HG02870 (cell line): ENCODE results near the gene GPR137B.
A peak's percentile ranks its signal among the peaks of the same experiment; 100 is the strongest.

Experiments used
- ATAC-seq: cut with Tn5 transposase; IDR thresholded peaks from one replicate; pipeline ENCODE4 v1.9.1; 2021; ENCODE audit warnings: mild to moderate bottlenecking, moderate library complexity; ENCODE audit not compliant: unreplicated experiment

The GPR137B gene

DNA sequence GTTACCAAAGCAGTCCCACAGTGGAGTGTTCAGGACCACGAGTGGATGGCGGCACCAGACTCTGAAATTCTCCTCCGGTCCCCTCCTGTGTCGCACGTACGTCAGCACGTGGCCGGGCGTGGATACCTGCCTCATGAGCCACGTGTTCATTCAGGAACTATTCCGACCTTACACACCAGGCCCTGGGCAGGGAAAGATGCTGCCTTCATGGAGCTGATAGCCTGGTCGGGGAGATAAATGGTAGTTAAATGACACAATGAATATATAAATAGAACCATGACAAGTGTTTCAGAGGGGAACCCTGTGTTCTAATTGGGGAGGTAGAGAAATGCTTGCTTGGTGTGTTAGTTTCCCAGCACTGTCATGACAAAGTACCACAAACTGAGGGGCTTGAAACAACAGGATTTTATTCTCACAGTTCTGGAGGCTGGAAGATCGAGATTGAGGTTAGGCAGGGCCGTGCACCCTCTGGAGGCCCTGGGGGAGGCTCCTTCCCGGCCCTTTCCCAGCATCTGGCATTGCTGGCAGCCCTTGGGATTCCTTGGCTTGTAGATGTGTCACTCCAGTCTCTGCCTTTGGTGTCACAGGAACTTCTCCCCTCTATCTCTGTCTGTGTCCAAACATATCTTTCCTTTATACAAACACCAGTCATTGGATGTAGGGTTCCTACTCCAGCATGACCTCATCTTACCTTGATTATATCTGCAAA is 28.9 kb upstream of the GPR137B start:
- ATAC-seq: no peak

GRCh38 chr1:236114076-236114747 is 28.1 kb upstream of the GPR137B start:
- no peak for ATAC-seq

DNA sequence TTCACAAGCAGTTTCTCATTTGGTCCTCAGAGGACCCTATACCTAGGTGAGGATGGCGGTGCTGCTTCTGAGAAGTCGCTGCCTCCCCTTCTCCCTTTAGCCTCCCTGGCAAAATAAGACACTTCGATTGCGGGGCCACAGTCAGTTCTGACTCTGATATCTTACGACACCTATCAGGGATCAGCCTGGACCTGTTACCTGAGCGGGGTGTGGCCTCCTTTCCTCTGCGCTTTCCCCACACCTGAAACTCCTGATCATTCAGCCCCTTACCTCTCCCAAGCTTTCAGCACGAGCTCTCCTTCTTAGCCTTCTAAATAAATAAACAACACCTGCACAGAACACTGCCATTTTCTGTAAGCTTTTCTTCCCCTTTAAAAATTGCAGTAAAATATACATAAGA is 24.6 kb upstream of the GPR137B start:
- ATAC-seq: no peak

GRCh38 chr1:236119943-236120484 is 22.3 kb upstream of the GPR137B start:
- no peak for ATAC-seq

- peak; percentile 61 for ATAC-seq
Observed at GRCh38 chr1:236120721-236121153, 21.6 kb upstream of the GPR137B start.

DNA sequence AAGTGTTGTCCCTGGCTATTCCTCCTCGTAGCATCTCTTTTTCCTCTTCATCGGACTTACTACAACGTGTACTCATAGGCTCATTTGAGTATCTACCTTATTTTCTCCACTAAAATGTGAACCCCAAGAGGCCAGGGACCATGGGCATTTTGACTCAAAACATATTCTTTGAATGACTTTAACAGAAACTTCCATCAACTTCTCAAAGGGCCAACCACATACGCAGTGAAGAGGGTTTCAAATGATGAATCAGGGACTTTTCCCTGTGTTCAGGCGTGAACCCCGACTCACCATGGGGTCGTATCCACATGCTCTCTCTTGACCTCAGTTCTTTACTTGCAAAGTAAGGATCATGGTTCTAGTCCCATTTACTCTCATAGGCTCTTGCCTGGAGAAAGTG is 20.2 kb upstream of the GPR137B start:
- ATAC-seq: peak; percentile 81

DNA sequence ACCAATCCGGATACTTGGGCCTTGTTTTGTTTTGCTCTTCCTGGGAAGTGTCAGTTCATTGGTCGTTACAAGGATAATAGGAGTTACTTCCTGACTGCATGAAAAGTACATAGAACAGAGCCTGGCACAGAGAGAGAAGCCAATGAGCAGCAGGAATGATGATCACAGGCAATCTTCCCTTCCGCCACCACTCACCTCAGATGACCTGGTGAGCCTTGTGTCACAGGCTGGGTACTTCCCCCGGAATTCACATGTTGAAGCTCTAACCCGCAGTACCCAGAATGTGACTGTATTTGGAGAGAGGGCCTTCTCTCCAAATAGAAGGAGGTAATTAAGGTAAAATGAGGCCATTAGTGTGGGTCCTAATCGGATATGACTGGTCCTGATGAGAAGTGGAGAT is 18.8 kb upstream of the GPR137B start:
- ATAC-seq: no peak

DNA sequence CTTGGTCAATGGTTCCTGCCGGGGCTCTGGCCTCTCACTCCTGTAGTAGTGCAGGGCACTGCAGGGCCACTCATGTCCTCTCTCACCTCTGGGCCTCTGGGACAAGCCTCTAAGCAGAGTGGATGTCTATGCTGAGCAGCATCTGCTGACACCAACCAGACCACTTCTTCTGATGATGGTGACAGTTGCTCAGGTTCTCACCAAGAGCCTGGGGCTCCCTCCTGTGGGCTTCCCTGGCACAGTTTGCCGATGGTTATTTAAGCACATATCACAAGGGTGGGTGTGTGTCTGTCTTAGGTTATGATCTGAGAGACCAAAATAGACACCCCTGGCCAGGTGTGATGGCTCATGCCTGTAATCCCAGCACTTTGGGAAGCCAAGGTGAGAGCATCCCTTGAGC is 17.4 kb upstream of the GPR137B start:
- no peak for ATAC-seq

DNA sequence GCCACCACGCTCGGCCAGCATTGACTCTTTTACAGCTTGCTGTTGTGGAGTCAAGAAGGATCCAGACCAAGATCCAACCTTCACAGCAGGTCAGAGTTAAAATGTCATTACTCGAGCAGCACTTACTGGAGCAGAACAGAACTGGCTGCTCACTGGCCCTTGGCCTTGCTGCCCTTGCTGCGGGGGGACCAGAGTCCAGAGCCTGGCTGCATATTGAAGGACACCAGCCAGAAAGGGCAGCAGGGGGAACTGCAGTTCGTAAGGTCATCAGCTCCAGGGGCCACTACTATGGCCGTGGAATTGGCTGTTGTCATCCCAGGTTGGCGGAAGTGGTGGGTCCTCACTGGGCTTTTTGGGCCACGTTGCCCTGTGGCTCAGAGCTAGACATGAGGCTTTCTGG is 15.3 kb upstream of the GPR137B start:
- ATAC-seq: no peak

- ATAC-seq: no peak
Observed at GRCh38 chr1:236128646-236129178, 13.6 kb upstream of the GPR137B start.

GRCh38 chr1:236129306-236129705 is 13.0 kb upstream of the GPR137B start:
- no peak for ATAC-seq

- no peak for ATAC-seq
Observed at GRCh38 chr1:236130372-236130771, 12.0 kb upstream of the GPR137B start.

- ATAC-seq: no peak
Observed at GRCh38 chr1:236131916-236132315, 10.4 kb upstream of the GPR137B start.

GRCh38 chr1:236132420-236133046 is 9.8 kb upstream of the GPR137B start:
- no peak for ATAC-seq

GRCh38 chr1:236133339-236133738 is 9.0 kb upstream of the GPR137B start:
- no peak for ATAC-seq

- no peak for ATAC-seq
Observed at GRCh38 chr1:236133802-236134201, 8.5 kb upstream of the GPR137B start.

DNA sequence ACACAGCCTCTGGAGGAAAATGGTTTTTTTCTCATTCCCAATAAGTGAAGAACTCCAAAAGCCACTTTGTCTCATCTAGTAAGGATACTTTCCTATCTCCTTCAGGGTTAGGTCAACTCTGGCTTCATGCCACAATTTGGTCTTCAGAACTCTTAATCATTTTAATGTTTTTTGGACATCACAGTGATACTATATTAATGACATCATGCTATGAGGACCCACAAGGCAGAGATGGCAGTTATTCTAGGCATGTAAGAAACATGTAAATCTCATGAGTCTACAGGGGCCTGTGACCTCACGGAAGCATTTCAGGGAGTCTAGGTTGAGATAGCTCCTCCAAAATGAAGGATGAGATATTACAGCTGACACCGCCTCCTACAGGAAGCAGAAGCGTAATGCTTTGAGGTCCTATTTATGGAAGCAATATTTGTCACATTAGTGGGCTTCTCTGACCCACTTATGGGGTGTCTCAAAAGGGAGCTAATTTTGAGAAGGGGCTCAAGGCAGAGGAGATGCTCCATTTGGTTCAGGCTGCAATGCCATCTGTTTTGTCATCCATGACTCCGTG is 5.0 kb upstream of the GPR137B start:
- ATAC-seq: no peak

- no peak for ATAC-seq
Observed at GRCh38 chr1:236139495-236139894, 2.8 kb upstream of the GPR137B start.

GRCh38 chr1:236140705-236141446 is 1.5 kb upstream of the GPR137B start:
- no peak for ATAC-seq

DNA sequence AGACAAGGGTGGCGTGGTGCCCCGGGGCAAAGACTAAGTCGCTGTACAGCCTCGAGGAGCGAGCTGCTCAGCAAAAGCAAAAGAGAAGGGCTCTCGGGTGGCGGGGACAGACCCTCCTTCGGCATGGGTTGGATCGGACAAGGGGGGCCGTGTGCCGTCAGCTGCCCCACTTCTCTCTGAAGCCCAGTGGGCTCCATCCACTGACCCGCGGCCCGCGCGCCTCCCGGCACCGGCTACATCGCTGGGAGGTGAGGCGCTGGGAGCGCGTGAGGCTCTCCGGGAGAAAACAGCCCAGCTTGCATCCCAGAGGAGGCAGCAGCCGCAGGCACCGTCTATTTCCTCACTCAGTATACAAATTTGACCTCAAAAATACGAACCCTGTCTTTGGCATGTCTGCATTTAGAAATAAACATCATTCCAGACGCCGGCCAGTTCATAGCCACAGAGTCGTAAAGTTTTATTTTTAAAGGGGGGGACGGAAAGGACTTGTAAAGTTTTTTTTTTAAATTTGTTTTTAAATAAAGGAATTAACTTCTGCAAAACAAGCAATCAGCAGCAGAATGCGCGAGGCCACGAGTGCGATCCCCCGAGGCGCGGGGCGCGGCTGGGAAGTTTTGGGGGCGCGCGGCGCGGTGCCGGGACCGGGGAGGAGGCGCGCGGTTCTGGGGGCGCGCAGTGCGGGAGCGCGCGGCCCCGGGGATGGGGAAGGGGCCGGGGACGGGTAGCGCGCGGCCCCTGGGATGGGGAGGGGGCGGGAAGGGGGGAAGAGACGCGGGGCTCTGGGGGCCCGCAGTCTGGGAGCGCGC is 689 bp upstream of the GPR137B start:
- ATAC-seq: no peak
